Lower lobe of right lung (tissue), 2 donors: Measurements from ENCODE around the gene ABCC11. TPM values are rescaled to one million over a fixed set of nuclear protein-coding genes. Genes with fewer than 3 reads are reported as not detected.

Source experiments
- ATAC-seq, 2 donors: fragments of 200-7000 bp; cut with Tn5 transposase; one replicate each; pipeline ENCODE4 v1.9.1; 2020 to 2022; ENCODE audit warnings: mild to moderate bottlenecking in 2 of 2, moderate library complexity in 2 of 2
- DNase-seq: peaks from one replicate; pipeline ENCODE4 v3.0.0-alpha.2; 2020
- H3K27ac ChIP-seq: fragments of 200-600 bp; one replicate; pipeline ENCODE4 v1.8.0; 2022
- H3K27me3 ChIP-seq: fragments of 200-600 bp; one replicate; pipeline ENCODE4 v1.8.0; 2022; ENCODE audit warnings: low read depth
- H3K36me3 ChIP-seq: fragments of 200-600 bp; one replicate; pipeline ENCODE4 v1.8.0; 2022; ENCODE audit warnings: mild to moderate bottlenecking
- H3K4me1 ChIP-seq: fragments of 200-600 bp; one replicate; pipeline ENCODE4 v1.8.0; 2022
- H3K4me3 ChIP-seq: fragments of 200-600 bp; one replicate; pipeline ENCODE4 v1.8.0; 2022; ENCODE audit warnings: mild to moderate bottlenecking
- H3K9me3 ChIP-seq: fragments of 200-600 bp; one replicate; pipeline ENCODE4 v1.8.0; 2022
- CTCF ChIP-seq: fragments of 200-600 bp; IDR thresholded peaks from one replicate; pipeline ENCODE4 v1.8.0; 2022; ENCODE audit warnings: antibody characterized with exemption, mild to moderate bottlenecking
- intact Hi-C: fragments of 100-400 bp; cut with DNase I; formaldehyde crosslinking; loops from one replicate; pipeline ENCODE4 v1.11.0; 2022
- total RNA-seq: library from RNA; stranded (reverse); fragmentation: NEBNext Ultra II Directional; extraction: Animal tissue kit (Norgen Biotek cat#: 25700); gene quantifications from one replicate; pipeline ENCODE4 v1.2.1, GENCODE V29; 2021
- donor health status: DM: no; HTN: yes; CAD: no; lungs with severe emphysema.

Gene ABCC11
- total RNA-seq, 1 donor from 2014 or later, result not detected

GRCh38 chr16:48203974-48204824 lies 43.1 kb downstream of the ABCC11 start:
- DNase-seq (no peak), ATAC-seq (no peak)
- no peak for TF ChIP-seq CTCF
- no peak overlapping the region for H3K27ac ChIP-seq
- no peaks in the 10 kb centered on the region for H3K9me3 ChIP-seq
- intact Hi-C loops, result no loop called here
- H3K4me3 ChIP-seq, result no peak overlapping the region
- no peaks in the 10 kb centered on the region for H3K4me1 ChIP-seq
- H3K36me3 ChIP-seq, result no peaks in the 10 kb centered on the region
- H3K27me3 ChIP-seq, result peaks cover 5% of the 10 kb centered on the region

- DNase-seq (no peak), ATAC-seq (peak in 1 of 2 donors; percentile 23)
- Histone ChIP-seq H3K9me3 (no peaks in the 10 kb centered on the region), H3K27ac (no peak overlapping the region), H3K36me3 (no peaks in the 10 kb centered on the region), H3K4me3 (no peak overlapping the region), H3K4me1 (no peaks in the 10 kb centered on the region), H3K27me3 (no peaks in the 10 kb centered on the region)
- intact Hi-C loops, result no loop called here
- no peak for TF ChIP-seq CTCF
Observed at GRCh38 chr16:48201515-48202201, 45.7 kb downstream of the ABCC11 start.

GRCh38 chr16:48197294-48197693 lies 50.0 kb downstream of the ABCC11 start:
- Histone ChIP-seq H3K27me3 (no peaks in the 10 kb centered on the region), H3K9me3 (no peaks in the 10 kb centered on the region), H3K4me3 (no peak overlapping the region), H3K27ac (no peak overlapping the region), H3K4me1 (no peaks in the 10 kb centered on the region), H3K36me3 (no peaks in the 10 kb centered on the region)
- intact Hi-C loops, result no loop called here
- no peak for TF ChIP-seq CTCF
- DNase-seq (no peak), ATAC-seq (no peak)

GRCh38 chr16:48194828-48195556 lies 52.3 kb downstream of the ABCC11 start:
- ATAC-seq (peak in 1 of 2 donors; percentile 53), DNase-seq (no peak)
- intact Hi-C loops, result no loop called here
- H3K9me3 ChIP-seq, result no peaks in the 10 kb centered on the region
- H3K4me3 ChIP-seq, result no peak overlapping the region
- H3K27ac ChIP-seq, result no peak overlapping the region
- H3K27me3 ChIP-seq, result no peaks in the 10 kb centered on the region
- H3K4me1 ChIP-seq, result no peaks in the 10 kb centered on the region
- TF ChIP-seq CTCF, result no peak
- no peaks in the 10 kb centered on the region for H3K36me3 ChIP-seq

GRCh38 chr16:48193846-48194245 lies 53.5 kb downstream of the ABCC11 start:
- intact Hi-C loops, result no loop called here
- ATAC-seq (no peak), DNase-seq (no peak)
- Histone ChIP-seq H3K36me3 (no peaks in the 10 kb centered on the region), H3K4me3 (no peak overlapping the region), H3K27ac (no peak overlapping the region), H3K4me1 (no peaks in the 10 kb centered on the region), H3K9me3 (no peaks in the 10 kb centered on the region), H3K27me3 (no peaks in the 10 kb centered on the region)
- TF ChIP-seq CTCF, result no peak
